Measurements from ENCODE around the gene KLHDC2.
"Not testable (repeated sequence)": the region's sequence is repeated elsewhere in the genome, so short reads cannot be mapped to it uniquely, and the experiment has no call there.

Gene KLHDC2, protein sequence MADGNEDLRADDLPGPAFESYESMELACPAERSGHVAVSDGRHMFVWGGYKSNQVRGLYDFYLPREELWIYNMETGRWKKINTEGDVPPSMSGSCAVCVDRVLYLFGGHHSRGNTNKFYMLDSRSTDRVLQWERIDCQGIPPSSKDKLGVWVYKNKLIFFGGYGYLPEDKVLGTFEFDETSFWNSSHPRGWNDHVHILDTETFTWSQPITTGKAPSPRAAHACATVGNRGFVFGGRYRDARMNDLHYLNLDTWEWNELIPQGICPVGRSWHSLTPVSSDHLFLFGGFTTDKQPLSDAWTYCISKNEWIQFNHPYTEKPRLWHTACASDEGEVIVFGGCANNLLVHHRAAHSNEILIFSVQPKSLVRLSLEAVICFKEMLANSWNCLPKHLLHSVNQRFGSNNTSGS

DNA sequence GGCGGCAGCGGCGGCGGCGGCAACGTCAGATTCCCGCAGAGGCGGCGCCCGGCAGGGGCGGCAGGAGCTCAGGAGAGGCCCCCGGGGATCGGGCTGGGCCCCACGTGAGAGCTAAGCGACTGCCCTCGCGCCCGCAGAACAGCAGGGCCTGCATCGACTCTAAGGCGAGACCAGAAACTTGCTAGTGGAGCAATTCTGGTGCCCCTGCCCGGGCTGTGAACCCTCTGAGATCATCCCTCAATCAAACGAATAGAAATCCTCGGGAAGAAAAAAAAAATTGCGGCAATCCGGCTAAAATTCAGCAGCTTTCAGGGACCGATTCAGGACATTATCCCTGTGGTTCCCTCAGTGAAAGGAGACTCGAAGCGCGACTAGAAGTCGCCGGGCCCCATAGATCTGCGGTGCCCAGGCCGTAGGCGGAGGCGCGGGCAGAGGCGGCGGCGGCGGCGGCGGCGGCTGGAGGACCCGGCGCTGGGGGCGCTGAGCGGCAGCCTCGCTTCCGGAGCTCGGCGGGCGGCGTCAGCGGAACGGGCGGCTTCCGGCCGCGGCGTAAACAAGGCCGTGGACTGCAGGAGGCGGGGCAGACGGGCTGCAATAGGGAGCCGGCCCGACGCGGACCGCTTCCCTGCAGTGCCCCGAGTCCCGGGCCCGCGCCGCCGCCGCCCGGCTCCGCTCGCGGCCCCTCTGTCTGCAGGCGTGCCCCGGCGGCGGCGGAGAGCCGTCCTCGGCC is at the start of gene KLHDC2:
Gene KLHDC2, plus strand, starts transcription at position 583 of the 730 bp plus-strand sequence. CDS start 316 bp downstream, outside the sequence.
- peak; percentile 63 for DNase-seq

DNA sequence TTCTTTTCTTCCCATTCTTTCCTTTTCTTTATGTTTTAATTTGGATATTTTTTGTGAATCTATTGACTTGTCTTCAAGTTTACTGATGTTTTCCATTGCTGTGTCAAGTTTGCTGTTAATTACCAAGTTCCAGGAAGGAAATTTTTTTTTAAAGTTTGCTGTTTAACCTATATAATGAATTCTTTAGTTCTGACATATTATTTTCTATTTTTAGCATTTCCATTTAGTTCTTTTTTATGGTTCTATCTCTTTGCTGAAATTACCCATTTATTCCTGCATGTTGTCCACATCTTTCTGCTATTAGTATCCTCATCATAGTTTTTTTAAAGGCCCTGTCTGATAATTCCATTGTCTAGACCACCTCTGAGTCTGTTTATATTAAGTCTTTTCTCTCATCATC is 47.2 kb upstream of the KLHDC2 start:
- DNase-seq = no peak

DNA sequence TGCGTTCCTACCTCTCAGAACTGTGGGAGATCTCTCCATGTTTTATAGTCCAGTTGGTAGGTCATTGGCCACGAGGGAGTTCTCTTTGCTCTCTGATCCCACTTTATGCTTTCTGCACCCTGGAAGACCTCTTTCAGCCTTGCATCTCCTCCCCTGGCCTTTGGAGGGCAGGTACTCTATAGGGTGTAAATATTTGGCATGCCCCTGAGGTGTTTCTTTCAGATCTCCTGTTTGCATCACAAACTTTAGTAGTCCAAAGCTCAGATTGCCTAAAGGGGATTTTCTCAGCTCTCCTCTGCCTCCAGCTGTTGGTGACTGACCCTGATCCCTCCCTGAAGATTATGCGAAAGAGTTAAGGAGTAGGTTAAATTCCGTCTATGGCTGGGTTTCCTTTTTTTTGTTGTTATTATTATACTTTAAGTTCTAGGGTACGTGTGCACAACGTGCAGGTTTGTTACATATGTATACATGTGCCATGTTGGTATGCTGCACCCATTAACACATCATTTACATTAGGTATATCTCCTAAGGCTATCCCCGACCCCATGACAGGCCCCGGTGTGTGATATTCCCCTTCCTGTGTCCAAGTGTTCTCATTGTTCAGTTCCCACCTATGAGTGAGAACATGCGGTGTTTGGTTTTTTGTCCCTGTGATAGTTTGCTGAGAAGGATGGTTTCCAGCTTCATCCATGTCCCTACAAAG is 46.1 kb upstream of the KLHDC2 start:
- not testable (repeated sequence) for DNase-seq

DNA sequence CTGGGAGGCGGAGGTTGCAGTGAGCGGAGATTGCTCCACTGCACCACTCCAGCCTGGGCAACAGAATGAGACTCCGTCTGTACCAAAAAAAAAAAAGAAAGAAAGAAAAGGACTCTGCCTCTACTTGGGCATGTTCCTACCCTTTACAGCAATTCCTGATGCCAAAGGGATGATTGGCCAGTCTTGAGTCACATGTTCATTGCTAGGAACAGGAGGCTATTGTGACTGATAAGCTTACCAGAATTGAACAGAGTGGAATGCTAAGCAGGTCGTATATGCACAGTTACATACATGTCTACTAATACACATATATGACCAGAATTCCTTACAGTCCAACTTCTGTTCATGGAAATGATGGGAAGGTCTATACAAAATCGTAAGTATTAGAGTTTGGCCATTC is 40.8 kb upstream of the KLHDC2 start:
- no peak for DNase-seq

DNA sequence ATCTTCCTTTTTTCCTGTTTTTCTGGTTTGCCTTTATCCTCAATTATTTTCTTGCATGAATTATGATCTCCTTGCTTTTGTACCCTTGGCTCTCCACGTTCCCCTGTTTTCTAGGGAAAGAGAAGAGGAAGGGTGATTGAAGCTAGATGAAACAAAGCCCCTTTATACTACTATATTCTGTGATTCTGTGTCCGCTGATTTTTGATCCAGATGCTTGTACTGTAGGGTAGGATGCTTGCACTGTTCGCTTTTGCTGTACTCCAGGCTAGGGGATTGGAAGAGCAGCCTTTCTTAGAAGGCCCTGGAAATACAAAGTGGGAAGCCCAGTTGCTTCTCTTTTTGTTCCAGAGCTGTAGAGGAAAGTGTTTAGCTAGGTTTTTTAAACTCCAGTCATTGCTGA is 35.1 kb upstream of the KLHDC2 start:
- no peak for DNase-seq

DNA sequence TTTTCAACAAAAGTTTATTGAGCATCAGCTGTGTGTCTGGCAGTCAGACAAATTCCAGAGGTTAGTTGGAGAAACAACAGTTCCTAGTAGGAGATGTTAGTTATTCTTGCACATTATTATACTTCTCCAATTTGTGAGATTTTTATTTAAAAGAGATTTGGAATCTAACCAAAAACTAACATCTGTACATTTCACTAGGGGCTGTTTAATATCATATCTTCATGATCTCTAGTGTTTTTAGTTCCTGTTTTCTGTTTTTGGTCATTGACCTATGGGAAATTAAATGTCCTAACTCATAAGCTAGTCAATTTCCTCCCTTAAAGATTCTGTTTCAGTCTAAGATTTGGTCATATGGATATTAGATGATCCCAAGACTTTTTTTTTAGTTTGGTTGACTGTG is 34.1 kb upstream of the KLHDC2 start:
- no peak for DNase-seq

DNA sequence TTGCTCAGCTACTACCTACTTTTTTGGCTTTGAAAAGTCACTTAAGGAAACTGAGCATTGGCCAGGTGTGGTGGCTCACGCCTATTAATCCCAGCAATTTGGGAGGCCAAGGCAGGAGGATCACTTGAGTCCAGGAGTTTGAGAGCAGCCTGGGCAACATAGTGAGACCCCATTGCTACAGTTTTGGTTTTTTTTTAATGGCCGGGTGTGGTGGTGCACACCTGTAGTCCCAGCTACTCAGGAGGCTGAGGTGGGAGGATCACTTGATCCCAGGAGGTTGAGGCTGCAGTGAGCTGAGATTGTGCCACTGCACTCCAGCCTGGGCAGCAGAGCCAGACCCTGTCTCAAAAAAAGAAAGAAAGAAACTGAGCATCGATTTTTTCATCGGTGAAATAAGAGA is 32.3 kb upstream of the KLHDC2 start:
- DNase-seq = not testable (repeated sequence)

DNA sequence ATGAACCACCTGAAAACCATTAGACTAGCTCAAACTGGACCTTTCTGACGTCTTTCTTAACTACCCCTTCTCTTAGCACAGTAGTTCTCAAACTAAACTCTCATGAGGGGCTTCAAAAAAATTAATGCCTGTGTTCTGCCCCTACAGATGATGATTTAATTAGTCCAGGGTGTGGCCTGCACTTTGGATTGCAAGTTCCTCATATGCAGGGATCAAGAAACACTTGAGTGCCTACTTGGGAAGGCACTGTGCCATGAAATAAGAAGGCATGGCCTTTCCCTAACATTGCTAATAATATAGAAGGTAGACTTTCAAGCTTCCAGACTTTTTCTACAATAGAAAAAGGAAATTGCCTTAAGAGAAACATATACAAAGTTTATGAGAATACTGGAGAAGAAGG is 22.8 kb upstream of the KLHDC2 start:
- no peak for DNase-seq

DNA sequence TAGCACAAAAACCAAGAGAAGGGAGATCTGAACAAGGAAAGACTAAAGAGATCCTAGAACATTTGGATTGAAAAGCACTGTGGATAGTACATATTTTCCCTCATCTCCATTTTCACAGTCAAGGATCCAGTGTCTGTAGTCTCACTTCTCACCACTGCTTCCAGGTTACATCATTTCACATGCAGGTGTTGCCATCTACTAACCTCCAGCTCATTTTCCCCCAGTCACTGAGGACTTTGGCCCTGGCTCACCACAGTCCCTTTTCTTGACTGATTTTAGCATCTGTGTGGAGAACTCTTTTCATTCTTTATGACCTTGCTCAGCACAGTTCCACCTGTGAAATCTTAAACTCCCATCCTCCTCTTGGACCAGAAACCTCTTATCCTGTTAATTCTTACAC is 21.5 kb upstream of the KLHDC2 start:
- not testable (repeated sequence) for DNase-seq

DNA sequence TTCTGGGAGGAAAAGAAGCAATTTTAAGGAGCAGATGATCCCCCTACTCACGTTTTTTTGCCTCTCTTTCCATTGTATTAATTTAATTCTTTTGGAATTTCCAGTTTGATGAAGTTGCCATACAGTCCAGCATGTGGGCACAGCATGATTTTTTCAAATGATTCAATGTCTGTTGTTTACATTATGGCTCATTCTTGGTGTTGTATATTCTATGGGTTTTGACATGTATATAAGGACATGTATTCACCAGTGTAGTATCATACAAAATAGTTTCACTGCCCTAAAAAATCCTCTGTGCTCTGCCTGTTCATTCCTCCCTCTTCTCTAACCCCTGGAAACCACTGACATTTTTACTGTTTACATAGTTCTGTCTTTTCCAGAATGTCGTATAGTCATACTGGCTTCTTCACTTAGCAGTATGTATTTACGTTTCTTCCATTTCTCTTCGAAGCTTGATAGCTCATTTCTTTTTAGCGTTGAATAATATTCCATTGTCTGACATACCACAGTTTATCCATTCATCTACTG is 13.3 kb upstream of the KLHDC2 start:
- no peak for DNase-seq

DNA sequence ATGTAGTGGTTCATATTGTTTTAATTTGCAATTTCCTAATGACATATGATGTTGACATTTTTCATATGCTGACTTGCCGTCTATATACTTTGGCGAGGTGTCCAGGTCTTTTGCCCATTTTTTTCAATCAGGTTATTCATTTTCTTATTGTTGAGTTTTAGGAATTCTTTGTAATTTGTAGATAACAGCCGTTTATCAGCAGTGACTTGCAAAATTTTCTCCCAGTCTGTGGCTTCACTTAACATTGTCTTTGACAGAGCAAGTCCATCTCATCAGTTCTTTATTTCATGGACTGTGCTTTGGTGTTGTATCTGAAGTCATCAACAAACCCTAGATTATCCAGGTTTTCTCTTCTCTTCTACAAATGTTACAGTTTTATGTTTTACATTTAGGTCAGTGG is 12.6 kb upstream of the KLHDC2 start:
- DNase-seq = no peak

DNA sequence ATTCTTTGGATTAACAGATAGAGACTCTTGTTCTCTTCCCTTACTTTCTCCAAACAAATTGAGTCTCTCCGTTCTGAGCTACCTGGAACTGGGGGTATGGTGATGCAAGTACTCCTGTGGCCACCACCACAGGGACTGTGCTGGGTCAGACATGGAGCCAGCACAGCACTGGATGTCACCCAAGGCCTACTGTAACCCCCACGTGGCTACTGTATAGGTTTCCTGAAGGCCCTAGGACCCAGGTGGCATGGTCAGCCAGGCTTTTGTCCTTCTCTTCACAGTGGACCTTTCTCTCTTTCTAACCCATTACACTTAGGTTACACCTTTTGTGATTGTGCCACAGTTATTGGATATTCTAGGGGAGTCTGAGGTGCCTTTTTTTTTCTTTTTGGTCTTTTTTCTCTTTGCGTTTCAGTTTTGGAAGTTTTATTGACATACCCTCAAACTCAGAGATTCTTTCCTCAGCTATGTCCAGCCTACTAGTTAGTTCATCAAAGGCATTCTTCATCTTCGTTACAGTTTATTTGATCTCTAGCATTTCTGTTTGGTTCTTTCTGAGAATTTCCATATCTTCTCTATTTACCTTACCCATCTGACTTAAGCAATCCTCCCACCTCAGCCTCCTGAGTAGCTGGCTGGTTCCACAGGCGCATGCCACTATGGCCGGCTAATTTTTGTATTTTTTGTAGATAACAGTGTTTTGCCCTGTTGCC is 6.0 kb upstream of the KLHDC2 start:
- no peak for DNase-seq

DNA sequence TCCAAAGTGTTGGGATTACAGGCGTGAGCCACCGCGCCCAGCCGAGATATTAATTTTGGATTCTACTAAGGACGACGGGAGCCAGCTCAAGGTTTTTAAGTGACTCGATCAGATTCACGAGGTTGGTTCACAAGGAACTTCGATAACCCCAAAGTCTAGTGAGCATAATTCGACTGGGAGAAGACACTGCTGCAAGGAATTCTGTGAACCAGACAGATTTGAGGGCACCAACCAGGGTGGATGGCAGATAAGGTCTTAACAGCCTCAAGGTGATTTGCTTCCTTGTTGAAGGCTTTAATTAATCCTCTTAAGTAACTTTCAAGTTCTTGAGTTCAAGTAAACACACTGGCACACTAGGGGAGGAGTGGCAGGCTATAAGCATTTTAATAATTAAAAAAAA is 1.1 kb upstream of the KLHDC2 start:
- DNase-seq = no peak

DNA sequence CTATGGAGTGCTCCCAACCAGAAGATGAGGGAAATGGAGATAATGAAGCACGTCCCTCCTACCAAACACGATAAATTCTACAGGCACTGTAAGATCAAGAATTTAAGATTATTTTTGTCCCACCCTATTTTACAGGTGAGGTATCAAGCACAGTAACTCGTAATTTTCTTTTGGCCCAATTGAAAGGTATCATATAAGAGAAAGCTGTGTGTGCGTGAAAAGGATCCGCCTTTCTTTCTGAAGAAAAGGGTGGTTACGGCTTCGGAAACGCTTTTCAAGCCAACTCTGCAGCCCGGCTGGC is 733 bp upstream of the KLHDC2 start:
- no peak for DNase-seq

DNA sequence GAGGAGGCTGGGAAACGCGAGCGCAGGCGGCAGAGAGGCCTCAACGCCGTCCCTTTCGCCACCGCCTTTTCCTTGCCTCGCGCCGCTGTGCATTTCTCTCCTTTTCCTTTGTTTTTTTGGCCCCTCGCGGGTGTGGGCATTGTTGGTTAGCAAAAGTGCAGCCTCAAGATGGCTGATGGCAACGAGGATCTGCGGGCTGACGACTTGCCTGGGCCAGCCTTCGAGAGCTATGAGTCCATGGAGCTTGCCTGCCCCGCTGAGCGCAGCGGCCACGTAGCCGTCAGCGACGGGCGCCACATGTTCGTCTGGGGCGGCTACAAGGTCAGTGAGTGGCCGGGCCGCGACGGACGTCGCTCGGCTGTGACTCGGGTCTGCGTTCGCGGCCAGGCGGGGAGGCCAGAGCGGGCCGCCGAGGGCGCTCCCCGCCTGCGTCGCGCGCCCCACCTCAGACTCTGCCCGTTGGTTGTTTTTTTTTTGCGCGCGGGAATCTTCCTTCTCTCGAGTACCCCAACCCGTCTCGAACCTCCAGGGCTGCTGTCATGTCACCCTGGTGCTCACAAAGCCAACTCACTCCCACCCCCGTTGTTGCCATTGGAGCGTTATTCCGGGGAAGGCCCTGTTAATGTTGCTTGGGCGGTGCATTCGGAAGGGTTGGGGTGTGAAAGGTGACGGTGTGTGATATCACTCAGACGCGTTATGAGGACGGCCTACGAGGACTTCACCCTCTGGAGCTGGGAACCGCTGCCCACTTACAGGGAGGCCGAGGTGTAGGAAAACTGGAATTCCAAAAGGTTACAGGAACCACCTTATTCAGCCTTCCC is 558 bp downstream of the KLHDC2 start:
- peak; percentile 19 for DNase-seq

DNA sequence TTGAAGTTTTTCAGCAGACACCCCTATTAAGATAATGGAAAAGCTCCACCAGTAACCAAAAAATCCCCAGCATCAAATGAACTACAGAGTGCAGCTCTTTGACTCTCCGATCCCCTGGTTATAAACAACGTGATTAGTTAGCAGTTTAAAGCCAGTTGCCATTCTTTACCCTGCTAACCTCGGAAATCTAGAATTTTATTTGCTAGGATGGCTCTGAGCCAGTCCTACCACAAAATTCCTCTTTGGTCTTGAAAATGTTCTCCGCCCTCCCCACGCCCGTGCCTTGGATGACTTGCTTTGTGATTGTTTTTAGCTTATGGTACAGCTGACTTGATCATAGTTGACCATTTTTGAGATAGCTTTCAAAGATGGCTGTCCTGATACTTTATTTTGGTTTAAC is 1.2 kb downstream of the KLHDC2 start:
- no peak for DNase-seq

DNA sequence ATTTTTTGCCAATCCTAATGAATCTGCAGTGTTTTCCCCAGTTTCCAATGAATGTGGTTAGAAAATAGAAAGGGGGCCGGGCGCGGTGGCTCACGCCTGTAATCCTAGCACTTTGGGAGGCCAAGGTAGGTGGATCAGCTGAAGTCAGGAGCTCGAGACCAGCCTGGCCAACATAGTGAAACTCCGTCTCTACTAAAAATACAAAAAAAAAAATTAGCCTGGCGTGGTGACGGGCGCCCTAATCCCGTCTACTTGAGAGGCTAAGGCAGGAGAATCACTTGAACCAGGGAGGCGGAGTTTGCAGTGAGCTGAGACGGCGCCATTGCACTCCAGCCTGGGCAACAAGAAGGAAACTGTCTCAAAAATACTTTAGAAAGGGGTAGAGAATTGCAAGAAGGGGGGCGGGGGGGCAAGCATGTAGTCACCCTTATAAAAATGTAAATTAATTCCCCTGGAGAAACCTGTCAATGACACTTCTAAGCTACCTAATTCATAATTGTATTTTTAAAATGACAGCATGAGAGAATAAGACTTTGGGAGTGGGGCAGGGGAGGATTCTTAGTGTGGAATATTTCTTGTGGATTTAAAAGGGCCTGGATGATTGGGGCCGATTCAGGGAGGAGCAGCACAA is 1.7 kb downstream of the KLHDC2 start:
- DNase-seq = no peak

DNA sequence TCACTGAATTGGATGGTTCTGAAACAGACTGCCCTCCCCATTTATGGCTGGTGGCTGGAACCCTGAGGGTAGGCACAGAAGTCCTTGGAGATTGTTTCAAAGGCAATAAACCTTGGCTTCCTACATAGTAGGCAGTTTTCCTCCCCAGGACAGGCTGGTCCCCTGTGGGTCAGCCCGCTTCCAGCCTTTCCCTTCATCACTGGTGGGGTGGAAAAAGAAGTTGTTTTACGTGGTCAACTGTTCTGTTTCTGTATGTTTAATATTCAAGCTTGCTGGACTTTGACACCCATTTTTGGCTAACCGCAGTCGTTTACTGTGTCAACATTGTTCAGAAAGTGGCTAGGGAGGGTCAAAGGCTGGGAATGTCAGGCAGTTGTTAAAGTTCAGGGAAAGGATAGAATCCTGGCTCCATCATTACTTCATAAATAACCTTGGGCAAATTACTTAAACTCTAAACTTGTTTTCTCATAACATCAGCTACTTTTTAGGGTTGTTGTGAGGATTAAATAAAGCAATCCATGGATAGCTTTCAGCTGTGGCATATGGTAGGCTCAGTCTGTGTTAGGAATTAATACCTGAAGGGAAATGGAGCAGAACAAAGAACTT is 2.4 kb downstream of the KLHDC2 start:
- no peak for DNase-seq

DNA sequence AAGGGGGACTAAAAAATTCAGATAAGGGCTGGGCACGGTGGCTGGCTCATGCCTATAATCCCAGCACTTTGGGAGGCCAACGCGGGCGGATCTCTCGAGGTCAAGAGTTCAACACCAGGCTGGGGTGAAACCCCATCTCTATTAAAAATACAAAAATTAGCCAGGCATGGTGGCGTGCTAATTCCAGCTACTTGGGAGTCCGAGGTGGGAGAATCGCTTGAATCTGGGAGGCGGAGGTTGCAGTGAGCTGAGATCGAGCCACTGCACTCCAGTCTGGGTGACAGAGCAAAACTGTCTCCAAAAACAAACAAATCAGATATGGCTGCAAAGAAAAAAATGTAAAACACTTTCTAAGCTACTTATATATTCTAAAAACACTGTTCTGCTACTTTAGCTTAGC is 3.7 kb downstream of the KLHDC2 start:
- not testable (repeated sequence) for DNase-seq

DNA sequence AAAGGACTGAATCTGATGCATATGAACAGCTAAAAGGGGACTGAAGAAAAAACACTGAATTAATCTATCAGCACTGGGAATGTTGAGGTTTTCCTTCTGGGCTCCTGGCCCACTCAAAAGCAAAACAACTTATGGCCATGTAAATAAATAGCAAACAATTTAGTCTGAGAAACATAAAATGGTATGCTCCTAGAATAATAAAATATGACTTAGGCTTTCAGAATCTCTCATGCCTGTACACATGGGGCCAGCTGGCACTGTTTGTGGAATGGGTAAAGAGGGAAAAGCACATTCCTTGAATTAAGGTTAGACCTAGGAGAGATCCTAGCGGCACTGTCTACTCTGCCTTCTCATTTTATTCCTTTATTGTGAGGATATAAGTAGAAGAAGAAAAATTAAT is 6.2 kb downstream of the KLHDC2 start:
- DNase-seq = no peak

DNA sequence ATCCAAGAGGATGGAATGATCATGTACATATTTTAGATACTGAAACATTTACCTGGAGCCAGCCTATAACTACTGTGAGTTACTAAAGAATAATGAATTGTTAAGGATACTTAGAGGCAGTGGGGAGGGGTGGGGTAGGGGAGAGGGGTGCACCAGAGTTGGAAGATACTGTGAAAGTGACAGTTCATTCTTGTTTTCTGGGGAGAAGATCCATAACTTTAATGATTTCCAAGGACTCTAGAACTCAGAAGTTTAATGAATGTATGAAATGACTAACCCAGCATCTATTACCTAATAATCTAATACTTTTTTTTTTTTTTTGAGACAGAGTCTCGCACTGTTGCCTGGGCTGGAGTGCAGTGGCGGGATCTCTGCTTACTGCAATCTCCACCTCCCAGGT is 10.5 kb downstream of the KLHDC2 start:
- no peak for DNase-seq
